Coronary artery (tissue), 2 donors: ENCODE results near the gene FAM117B.
"Not testable (repeated sequence)": the region's sequence is repeated elsewhere in the genome, so short reads cannot be mapped to it uniquely, and the experiment has no call there.

Experiments
- DNase-seq: peaks from one replicate; pipeline ENCODE4 v3.0.0-alpha.2; 2017; ENCODE audit warnings: low spot score
- H3K27ac ChIP-seq, 2 donors: fragments of 200-600 bp; sonication (generic); one replicate each; pipeline ENCODE4 v1.5.1; 2016 to 2019
- H3K4me3 ChIP-seq: fragments of 200-600 bp; sonication (generic); 2 replicates; pipeline ENCODE4 v1.5.1; 2016; ENCODE audit warnings: mild to moderate bottlenecking, moderate library complexity
- TF ChIP-seq, protein P1 (sequence below): fragments of 200-600 bp; sonication (generic); IDR thresholded peaks from one replicate; pipeline ENCODE4 v1.5.1; 2019; ENCODE audit warnings: antibody characterized with exemption

The FAM117B gene

DNA sequence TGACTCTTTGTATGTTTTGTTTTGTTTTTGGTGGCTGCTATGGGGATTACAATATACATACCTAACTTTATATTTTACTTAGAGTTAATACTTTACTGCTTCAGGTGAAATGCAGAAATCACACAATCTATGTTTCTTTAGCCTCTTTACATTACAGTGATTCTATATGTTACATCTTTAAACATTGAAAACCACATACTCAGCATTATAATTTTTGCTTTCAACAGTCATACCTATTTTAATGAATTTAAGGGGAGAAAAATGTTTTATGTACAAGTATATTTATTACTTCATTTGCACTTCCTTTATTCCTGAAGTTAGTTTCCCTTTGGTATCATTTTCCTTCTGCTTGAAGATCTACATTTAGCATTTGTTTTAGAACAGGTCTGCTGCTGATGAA is 23.1 kb downstream of the FAM117B start:
- DNase-seq: no peak

DNA sequence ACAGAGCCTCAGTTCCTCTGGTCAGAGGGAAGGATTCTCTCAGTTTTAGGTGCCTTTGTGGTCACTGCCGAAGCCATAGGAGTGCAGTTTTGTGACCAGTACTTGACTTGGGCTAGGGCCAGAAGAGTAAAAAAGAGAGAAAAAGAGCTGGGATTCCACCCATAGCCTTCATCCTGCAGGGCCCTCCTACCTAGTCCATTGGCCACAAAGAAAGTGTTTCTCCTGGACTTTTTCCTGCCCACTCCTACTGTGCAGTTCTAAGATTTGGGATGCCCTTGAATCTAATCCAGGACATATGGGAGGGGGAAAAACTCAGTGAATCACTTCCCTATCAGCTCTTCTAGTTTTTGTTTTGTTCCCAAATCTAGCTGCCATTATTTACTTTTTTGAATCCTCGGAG is 26.0 kb downstream of the FAM117B start:
- DNase-seq: no peak
- no peak overlapping the region for H3K4me3 ChIP-seq
- TF ChIP-seq, protein P1, sequence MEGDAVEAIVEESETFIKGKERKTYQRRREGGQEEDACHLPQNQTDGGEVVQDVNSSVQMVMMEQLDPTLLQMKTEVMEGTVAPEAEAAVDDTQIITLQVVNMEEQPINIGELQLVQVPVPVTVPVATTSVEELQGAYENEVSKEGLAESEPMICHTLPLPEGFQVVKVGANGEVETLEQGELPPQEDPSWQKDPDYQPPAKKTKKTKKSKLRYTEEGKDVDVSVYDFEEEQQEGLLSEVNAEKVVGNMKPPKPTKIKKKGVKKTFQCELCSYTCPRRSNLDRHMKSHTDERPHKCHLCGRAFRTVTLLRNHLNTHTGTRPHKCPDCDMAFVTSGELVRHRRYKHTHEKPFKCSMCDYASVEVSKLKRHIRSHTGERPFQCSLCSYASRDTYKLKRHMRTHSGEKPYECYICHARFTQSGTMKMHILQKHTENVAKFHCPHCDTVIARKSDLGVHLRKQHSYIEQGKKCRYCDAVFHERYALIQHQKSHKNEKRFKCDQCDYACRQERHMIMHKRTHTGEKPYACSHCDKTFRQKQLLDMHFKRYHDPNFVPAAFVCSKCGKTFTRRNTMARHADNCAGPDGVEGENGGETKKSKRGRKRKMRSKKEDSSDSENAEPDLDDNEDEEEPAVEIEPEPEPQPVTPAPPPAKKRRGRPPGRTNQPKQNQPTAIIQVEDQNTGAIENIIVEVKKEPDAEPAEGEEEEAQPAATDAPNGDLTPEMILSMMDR: no peak
- no peak overlapping the region for H3K27ac ChIP-seq

More for the DNA sequence above, 23.1 kb downstream of the FAM117B start:
- Histone ChIP-seq H3K4me3 (no peak overlapping the region), H3K27ac (no peak overlapping the region)
- TF ChIP-seq, protein P1: no peak

DNA sequence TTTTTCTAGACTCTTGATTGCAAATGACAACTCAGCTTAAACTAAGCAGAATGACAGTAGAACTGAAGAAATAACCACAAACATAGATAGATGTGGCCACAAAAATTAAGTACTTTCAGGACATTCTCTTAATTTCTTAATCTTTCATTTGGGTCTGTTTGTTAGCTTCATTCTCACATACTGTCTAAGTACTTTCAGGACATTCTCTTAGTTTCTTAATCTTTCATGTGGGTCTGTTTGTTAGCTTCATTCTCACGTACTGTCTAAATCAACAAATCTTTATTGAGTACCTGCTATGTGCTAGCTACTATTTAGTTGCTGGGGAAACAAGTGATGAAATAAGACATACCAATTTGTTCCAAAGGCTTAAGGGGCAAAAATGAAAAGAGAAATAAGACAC is 35.1 kb downstream of the FAM117B start:
- Histone ChIP-seq H3K4me3 (no peak overlapping the region), H3K27ac (no peak overlapping the region)
- TF ChIP-seq, protein P1: no peak
- no peak for DNase-seq

DNA sequence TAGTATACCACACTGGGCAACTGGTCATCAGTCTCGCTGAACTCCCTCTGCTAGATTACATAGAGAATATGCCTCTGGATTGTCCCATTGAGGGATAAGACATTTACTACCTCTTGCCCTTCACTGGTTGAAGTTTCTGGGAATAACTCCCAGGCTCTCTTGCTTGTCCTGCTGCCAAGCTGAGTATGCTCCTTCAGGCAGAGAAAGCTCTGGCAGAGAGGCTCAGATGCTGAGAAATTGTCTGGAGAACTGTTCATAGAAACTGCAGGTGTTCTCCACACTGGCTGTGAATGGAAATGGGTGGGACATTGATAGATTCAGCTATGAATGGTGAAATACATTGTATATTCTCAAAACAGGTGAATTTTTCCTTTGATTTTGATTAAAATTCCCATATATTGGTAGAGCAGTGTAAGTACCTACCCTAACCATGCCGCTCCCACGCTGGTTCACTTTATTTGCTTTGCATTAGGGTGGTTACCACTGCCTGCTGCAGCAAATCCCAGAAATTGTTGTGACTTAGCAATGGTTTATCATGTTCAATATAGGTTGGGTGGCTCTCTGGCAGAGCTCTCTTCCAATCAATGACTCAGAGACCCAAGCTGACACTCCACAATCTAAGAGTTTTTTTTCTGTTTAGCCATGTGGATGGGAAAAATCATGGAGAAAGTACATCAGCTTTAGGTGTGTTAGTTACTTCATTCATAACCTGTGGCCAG is 36.7 kb downstream of the FAM117B start:
- no peak overlapping the region for H3K4me3 ChIP-seq
- TF ChIP-seq, protein P1: no peak
- no peak for DNase-seq
- H3K27ac ChIP-seq: no peak overlapping the region

DNA sequence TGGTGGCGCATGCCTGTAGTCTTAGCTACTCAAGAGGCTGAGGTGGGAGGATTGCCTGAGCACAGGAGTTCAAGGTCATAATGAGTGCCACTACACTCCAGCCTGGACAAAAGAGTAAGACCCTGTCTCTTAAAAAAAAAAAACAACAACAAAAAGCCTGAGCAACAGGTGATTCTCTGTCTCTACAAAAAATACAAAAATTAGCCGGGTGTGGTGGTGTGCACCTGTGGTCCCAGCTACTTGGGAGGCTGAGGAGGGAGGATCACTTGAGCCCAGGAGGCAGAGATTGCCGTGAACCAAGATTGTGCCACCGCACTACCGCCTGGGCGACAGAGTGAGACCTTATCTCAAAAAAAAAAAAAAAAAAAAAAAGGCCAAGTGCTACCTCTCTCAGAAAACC is 40.3 kb downstream of the FAM117B start:
- DNase-seq, H3K27ac ChIP-seq: not testable (repeated sequence)

DNA sequence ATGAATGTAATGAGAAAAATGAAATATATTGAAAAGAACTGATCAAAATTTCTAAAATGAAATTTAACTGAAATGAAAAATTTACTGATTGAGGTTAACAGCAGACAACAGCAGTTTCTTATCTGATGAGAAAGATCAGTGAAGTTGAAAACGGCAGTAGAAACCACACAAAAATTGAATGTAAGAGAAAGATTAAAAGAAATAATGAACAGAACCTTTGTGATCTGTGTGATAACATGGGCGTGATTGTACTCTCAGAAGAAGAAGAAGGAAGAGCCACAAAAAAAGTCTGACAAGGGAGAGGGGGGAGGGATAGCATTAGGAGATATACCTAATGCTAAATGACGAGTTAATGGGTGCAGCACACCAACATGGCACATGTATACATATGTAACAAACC is 45.2 kb downstream of the FAM117B start:
- no peak overlapping the region for H3K4me3 ChIP-seq
- H3K27ac ChIP-seq: no peak overlapping the region
- DNase-seq: no peak
- TF ChIP-seq, protein P1: no peak

More for the DNA sequence above, 40.3 kb downstream of the FAM117B start:
- H3K4me3 ChIP-seq: not testable (repeated sequence)

DNA sequence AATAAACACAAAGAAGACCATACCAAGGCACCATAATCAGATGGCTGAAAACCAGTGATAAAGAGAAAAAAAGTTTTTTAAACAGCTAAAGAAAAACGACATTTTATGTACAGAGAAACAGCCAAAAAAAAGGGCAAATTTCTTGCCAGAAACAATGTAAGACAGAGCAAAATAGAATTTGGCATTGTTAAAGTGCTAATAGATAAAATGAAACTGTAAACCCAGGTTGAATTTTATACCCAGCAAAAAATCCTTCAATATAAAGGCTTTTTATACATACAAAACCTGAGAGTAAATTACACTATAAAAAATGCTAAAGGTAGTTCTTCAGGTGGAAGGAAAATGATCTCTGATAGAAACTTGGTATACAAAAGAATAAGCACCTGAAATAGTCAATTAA is 45.7 kb downstream of the FAM117B start:
- Histone ChIP-seq H3K27ac (no peak overlapping the region), H3K4me3 (no peak overlapping the region)
- DNase-seq: no peak
- TF ChIP-seq, protein P1: no peak
